ENCODE data around the gene SETSIP.
"Not testable (repeated sequence)": the region's sequence is repeated elsewhere in the genome, so short reads cannot be mapped to it uniquely, and the experiment has no call there.

SETSIP gene

GRCh38 chr1:92076363-92076762, 1.2 kb upstream of the SETSIP start:
- Histone ChIP-seq H3K4me3 (no peak overlapping the region), H3K4me2 (no peak overlapping the region), H3K36me3 (no peaks in the 10 kb centered on the region), H3K9me3 (replicated peaks in 1 of 11) (no peaks in the 10 kb centered on the region), H3K27ac (no peak overlapping the region), H3K27me3 (no peaks in the 10 kb centered on the region), H4K20me1 (no peaks in the 10 kb centered on the region), H3K9ac (no peak overlapping the region), H3K4me1 (peaks cover 0 to 15% (median 7%) of the 10 kb centered on the region in 10 experiments; a peak in 12 of 20 replicates)
- TF ChIP-seq Cebpa-rat (IDR thresholded peaks at IDR 0.05): no peak

- not testable (repeated sequence) for H3K4me1 ChIP-seq; H3K36me3 ChIP-seq; H4K20me1 ChIP-seq; H3K4me2 ChIP-seq; H3K9ac ChIP-seq; H3K4me3 ChIP-seq; H3K9me3 ChIP-seq (replicated peaks in 1 of 11); H3K27me3 ChIP-seq; H3K27ac ChIP-seq
These were observed 765 bp downstream of the SETSIP start for GRCh38 chr1:92074446-92074845.

GRCh38 chr1:92070892-92071291, 4.3 kb downstream of the SETSIP start:
- no peaks in the 10 kb centered on the region for H3K4me1 ChIP-seq
- no peaks in the 10 kb centered on the region for H3K27me3 ChIP-seq
- no peaks in the 10 kb centered on the region for H3K36me3 ChIP-seq
- H4K20me1 ChIP-seq: no peaks in the 10 kb centered on the region
- H3K4me2 ChIP-seq: no peak overlapping the region
- H3K9me3 ChIP-seq (replicated peaks in 1 of 11): no peaks in the 10 kb centered on the region
- no peak overlapping the region for H3K9ac ChIP-seq
- no peak overlapping the region for H3K27ac ChIP-seq
- TF ChIP-seq Cebpa-rat (IDR thresholded peaks at IDR 0.05): no peak
- H3K4me3 ChIP-seq: no peak overlapping the region

GRCh38 chr1:92066321-92066720, 8.9 kb downstream of the SETSIP start:
- H4K20me1 ChIP-seq: no peaks in the 10 kb centered on the region
- H3K9me3 ChIP-seq (replicated peaks in 1 of 11): no peaks in the 10 kb centered on the region
- no peak for TF ChIP-seq Cebpa-rat (IDR thresholded peaks at IDR 0.05)
- no peak overlapping the region for H3K27ac ChIP-seq
- H3K27me3 ChIP-seq: no peaks in the 10 kb centered on the region
- H3K4me1 ChIP-seq: no peaks in the 10 kb centered on the region
- H3K4me3 ChIP-seq: no peak overlapping the region
- H3K9ac ChIP-seq: no peak overlapping the region
- H3K4me2 ChIP-seq: no peak overlapping the region
- no peaks in the 10 kb centered on the region for H3K36me3 ChIP-seq

DNA sequence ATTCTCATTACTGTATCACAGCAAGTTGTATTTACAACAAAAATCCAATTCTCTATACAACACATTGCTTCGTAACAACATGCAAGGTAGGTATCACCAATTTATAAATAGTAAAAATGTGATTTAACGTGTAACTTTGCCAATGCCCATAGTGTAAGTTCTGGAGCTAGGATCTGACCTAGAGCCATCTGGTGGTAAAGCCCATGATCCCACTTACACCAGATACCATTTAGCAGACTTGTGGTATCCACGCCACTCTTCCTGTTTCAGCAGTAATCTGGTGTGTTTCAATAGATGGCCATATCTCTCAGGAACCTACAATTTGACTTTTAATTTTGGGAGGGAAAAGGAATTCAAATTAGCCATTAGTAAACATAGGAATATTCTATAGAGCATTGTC, 10.2 kb downstream of the SETSIP start:
- no peak overlapping the region for H3K4me3 ChIP-seq
- TF ChIP-seq Cebpa-rat (IDR thresholded peaks at IDR 0.05): no peak
- H3K27me3 ChIP-seq: no peaks in the 10 kb centered on the region
- no peaks in the 10 kb centered on the region for H3K4me1 ChIP-seq
- no peaks in the 10 kb centered on the region for H3K36me3 ChIP-seq
- H4K20me1 ChIP-seq: no peaks in the 10 kb centered on the region
- H3K27ac ChIP-seq: no peak overlapping the region
- H3K9me3 ChIP-seq (replicated peaks in 1 of 11): no peaks in the 10 kb centered on the region
- H3K4me2 ChIP-seq: no peak overlapping the region
- H3K9ac ChIP-seq: no peak overlapping the region

DNA sequence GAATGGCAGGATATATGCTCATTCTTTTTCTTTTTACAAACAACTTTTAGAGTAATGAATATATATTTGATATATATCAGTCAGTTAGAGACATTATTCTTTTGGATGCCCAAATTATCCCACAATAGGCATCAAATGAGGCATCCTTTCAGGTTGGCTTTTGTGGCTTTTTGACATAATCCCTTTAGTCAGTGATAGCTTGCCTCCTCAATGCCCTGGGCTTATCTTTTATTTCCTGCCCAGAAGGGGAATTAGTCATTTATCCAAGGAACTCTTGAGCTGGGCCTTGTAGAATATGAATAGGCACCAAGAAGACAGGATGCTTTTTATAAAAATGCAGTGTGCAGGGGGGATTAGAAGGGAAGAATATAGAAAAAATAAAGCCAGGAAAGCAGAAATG, 23.3 kb downstream of the SETSIP start:
- H3K9ac ChIP-seq: no peak overlapping the region
- no peak overlapping the region for H3K27ac ChIP-seq
- no peaks in the 10 kb centered on the region for H3K36me3 ChIP-seq
- no peaks in the 10 kb centered on the region for H3K4me1 ChIP-seq
- TF ChIP-seq Cebpa-rat (IDR thresholded peaks at IDR 0.05): no peak
- no peak overlapping the region for H3K4me3 ChIP-seq
- no peak overlapping the region for H3K4me2 ChIP-seq
- H3K9me3 ChIP-seq (replicated peaks in 1 of 11): no peaks in the 10 kb centered on the region
- H3K27me3 ChIP-seq: no peaks in the 10 kb centered on the region
- H4K20me1 ChIP-seq: no peaks in the 10 kb centered on the region

DNA sequence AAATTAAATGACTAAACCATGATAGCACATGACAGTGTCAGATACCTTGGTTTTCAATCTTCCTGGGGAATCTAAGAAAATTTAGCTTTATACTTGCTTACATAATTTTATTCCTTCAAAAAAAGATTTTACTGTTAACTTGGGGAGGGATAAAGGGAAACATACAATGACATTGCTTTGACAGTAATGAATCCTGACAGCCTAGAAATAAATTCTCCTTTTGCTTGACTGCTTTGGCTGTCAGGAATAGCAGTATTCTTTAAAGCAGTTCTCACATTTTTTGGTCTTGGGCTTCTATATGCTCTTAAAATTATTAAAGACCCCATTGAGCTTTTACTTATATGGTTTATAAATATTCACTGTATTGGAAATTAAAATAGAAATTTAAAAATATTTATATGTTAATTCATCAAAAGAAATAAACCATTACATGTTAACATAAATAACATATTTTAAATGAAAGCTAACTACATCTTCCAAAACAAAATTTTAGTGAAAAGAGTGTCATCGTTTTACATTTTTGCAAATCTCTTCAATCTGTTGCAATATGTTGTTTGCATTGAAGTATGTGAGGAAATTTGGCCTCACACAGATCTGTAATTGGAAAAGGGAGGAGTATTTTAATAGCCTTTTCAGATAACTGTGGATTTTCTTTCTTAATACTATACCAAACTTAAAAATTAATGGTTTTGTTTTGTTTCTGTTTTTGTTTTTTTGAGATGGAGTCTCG, 29.3 kb downstream of the SETSIP start:
- H3K36me3 ChIP-seq: no peaks in the 10 kb centered on the region
- no peaks in the 10 kb centered on the region for H4K20me1 ChIP-seq
- H3K27me3 ChIP-seq: no peaks in the 10 kb centered on the region
- TF ChIP-seq Cebpa-rat (IDR thresholded peaks at IDR 0.05): no peak
- H3K27ac ChIP-seq: no peak overlapping the region
- H3K4me3 ChIP-seq: no peak overlapping the region
- H3K4me1 ChIP-seq: no peaks in the 10 kb centered on the region
- no peak overlapping the region for H3K9ac ChIP-seq
- no peaks in the 10 kb centered on the region for H3K9me3 ChIP-seq (replicated peaks in 1 of 11)
- no peak overlapping the region for H3K4me2 ChIP-seq

DNA sequence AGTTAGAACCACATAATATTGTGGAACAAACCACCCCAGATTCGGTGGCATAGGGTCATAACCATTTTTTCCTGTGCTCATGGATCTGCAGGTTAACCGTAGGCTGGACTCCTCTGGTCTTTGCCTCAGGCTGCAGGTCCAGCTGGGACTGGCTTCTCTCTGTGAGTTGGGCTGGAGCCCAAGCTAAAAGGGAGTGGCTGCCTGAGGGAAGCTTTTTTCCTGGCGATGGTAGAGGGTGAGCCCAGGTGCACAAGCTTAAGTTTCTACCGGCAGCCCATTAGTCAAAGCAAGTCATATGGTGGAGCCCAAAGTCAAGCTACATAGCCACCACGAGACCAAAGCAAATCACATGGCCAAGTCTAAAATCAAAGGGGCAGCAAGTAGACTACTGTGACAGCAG, 31.6 kb downstream of the SETSIP start:
- H3K4me2 ChIP-seq: no peak overlapping the region
- TF ChIP-seq Cebpa-rat (IDR thresholded peaks at IDR 0.05): no peak
- no peaks in the 10 kb centered on the region for H3K36me3 ChIP-seq
- no peak overlapping the region for H3K4me3 ChIP-seq
- no peaks in the 10 kb centered on the region for H3K9me3 ChIP-seq (replicated peaks in 1 of 11)
- no peaks in the 10 kb centered on the region for H3K27me3 ChIP-seq
- H3K9ac ChIP-seq: no peak overlapping the region
- H4K20me1 ChIP-seq: no peaks in the 10 kb centered on the region
- no peak overlapping the region for H3K27ac ChIP-seq
- H3K4me1 ChIP-seq: no peaks in the 10 kb centered on the region

DNA sequence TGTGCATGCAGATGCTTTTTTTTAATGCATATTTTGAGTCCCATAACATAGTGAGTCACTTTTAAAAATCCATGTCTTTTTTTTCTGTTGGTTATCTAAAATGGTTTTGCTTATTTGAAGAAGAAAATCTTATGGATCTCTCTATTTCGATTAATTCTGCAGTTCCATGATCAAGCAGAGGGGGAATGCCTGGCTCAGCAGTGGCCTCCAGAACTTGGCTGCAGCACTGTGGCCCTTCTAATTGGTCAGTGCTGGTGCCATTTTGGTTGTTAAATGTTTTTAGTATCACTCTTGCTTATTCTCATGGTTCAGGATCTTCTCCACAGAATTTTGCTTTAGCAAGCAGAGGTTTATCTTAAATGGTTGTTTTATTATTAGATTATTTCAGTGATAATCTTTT, 34.2 kb downstream of the SETSIP start:
- no peak for TF ChIP-seq Cebpa-rat (IDR thresholded peaks at IDR 0.05)
- no peak overlapping the region for H3K27ac ChIP-seq
- no peaks in the 10 kb centered on the region for H3K27me3 ChIP-seq
- no peaks in the 10 kb centered on the region for H3K4me1 ChIP-seq
- no peak overlapping the region for H3K9ac ChIP-seq
- no peaks in the 10 kb centered on the region for H4K20me1 ChIP-seq
- H3K4me3 ChIP-seq: no peak overlapping the region
- H3K36me3 ChIP-seq: no peaks in the 10 kb centered on the region
- H3K9me3 ChIP-seq (replicated peaks in 1 of 11): no peaks in the 10 kb centered on the region
- H3K4me2 ChIP-seq: no peak overlapping the region

DNA sequence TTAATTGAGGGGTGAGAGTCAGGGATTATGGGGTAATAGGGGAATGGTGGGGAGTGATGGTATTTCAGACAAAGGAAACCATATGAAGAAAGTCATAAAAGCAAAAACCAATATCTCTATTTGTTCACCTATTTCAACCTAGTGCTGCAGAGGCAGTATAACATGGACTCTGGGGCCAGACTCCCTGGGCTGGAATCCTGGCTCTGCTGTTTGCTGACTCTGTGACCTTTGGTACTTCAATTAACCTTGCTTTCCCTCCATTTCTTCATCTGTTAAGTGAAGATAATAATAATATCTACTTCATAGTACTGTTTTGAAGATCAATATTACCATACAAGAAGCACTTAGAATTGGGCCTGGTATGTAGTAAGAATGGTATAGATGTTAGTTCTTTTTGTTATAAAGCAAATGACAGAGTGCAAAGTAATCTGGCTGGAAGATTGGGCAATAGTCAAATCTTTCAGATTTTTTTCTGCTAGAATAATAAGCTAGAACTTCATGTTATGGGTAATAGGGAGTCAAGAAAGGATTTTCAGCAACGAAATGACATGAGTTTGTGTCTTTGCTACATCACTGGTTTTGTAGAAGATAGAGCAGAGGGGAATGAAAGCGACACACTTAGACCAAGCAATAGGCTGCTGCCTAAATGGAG, 36.4 kb downstream of the SETSIP start:
- H3K4me1 ChIP-seq: no peaks in the 10 kb centered on the region
- no peaks in the 10 kb centered on the region for H3K36me3 ChIP-seq
- no peak overlapping the region for H3K27ac ChIP-seq
- H3K4me3 ChIP-seq: no peak overlapping the region
- H3K9me3 ChIP-seq (replicated peaks in 1 of 11): no peaks in the 10 kb centered on the region
- H3K9ac ChIP-seq: no peak overlapping the region
- TF ChIP-seq Cebpa-rat (IDR thresholded peaks at IDR 0.05): no peak
- no peaks in the 10 kb centered on the region for H3K27me3 ChIP-seq
- no peaks in the 10 kb centered on the region for H4K20me1 ChIP-seq
- no peak overlapping the region for H3K4me2 ChIP-seq

All from BLaER1 treated with 17β-estradiol and CSF1 and Interleukin-3, amounts not matched to agents 10 nM and 100 nM (cell line).